Heart left ventricle (tissue), 13 donors: ENCODE measurements around the gene GAS2L3.
"Not testable (repeated sequence)": the region's sequence is repeated elsewhere in the genome, so short reads cannot be mapped to it uniquely, and the experiment has no call there.

Experiments
- CTCF ChIP-seq, 12 donors: fragments of 200-600 bp; sonication (generic) in 4 of 12; IDR thresholded peaks; one replicate each; pipeline versions ENCODE4 v1.5.0 to v1.8.0; 2018 to 2022; ENCODE audit warnings: antibody characterized with exemption in 12 of 12, mild to moderate bottlenecking in 5 of 12
- POLR2A ChIP-seq, 2 donors: fragments of 450-650 bp; IDR thresholded peaks; one replicate each; pipeline ENCODE4 v1.6.1; 2017; ENCODE audit warnings: antibody characterized with exemption in 2 of 2, mild to moderate bottlenecking in 2 of 2, moderate library complexity in 2 of 2
- donor health status: ischemic (EF 13 %, LVEDD 7.1; RV severe dilation, severe dysfunction).
- donor health status: DM: no; HTN: yes; CAD: no.
- donor health status: DM: no; HTN: no; CAD: no.
- donor health status: ischemic (EF 25% LVEDD 6.9; RV normal size, moderate dysfunction).
- donor health status: ischemic (EF 25% LVEDD 5.7; RV mildly dilated, moderate dysfunction).
- donor health status: ischemic (EF 35%, LVEDD 5.7; RV mildly dilated, moderate dysfunction).
- donor health status: nonischemic (EF 11% LVEDD 7.7; RV severe dilation, severe dysfunction).
- donor health status: DM: yes; HTN: yes; CAD: no.
- donor health status: PGD.
- donor health status: ischemic (EF 29% LVEDD 5.4; RV normal size, mild dysfunction).
- donor health status: nonischemic (EF 23%, LVEDD 6.1; RV moderate dilation, normal function).

- not testable (repeated sequence) for TF ChIP-seq POLR2A, CTCF (IDR thresholded peaks at IDR 0.05)
Measured at GRCh38 chr12:100559261-100559660, 14.2 kb upstream of the GAS2L3 start.
